ENCODE measurements around the gene BICDL1.

Gene BICDL1

GRCh38 chr12:120132054-120132836, 143.2 kb downstream of the BICDL1 start:
- DNase-seq = no peak

DNA sequence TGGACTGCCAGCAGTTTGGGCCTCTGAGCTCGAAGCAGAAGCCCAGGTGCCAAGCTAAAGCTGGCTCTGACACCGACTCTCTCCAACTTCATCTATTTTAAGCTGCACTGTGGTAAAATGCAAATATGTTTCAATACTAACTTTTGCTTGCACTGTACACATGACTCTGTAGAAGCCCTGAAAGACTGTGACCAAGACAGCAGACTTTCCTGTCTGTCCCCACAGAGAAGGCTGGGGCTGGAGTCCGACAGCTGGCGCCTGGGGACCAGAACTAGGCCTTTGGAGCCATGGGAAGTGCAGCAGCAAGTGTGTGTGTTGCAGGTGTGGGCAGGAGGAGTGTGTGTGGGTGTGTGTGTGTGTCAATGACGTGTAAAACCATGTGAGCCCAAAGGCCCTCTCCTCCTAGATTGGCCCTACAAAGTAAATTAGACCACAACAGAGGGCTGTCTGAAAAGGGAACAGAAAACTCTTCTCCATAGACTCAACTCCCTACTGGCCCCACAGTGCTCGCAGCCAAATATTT, 143.9 kb downstream of the BICDL1 start:
- DNase-seq = no peak

- no peak for DNase-seq
Observed at GRCh38 chr12:120134307-120134980, 145.4 kb downstream of the BICDL1 start.

DNA sequence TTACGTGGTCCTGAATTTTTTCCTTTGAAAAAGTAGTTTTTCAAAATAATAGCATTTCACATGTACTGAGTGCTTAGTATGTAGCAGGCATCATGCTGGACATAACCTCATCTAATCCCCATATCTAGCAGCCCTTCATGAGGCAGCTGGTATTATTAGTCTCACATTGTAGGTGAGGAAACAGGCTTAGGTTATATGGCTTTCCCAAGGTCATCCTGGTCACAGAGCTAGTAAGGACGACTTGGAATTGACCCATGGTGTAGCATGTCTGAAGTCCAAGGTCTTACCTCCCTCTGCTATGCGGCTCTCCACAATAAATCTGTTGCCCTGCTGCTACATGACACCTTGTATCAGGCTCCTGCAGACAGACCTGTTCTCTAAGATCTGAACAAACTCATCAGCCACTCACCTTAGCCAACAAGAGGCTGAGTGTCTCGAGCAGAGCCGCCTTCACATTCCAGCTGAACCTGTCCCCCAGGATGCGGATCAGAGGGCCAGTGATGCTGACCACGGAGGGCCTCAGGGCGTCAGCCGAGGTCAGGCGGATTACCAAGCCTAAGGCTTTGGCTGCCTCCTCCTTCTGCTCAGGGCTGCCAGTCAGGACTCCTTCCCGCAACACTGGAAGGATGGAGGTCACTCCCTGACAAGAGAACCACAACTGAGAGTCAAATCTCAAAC, 147.2 kb downstream of the BICDL1 start:
- no peak for DNase-seq

- DNase-seq = no peak
Observed at GRCh38 chr12:120137833-120138232, 148.8 kb downstream of the BICDL1 start.

GRCh38 chr12:120138366-120138765, 149.3 kb downstream of the BICDL1 start:
- no peak for DNase-seq

DNA sequence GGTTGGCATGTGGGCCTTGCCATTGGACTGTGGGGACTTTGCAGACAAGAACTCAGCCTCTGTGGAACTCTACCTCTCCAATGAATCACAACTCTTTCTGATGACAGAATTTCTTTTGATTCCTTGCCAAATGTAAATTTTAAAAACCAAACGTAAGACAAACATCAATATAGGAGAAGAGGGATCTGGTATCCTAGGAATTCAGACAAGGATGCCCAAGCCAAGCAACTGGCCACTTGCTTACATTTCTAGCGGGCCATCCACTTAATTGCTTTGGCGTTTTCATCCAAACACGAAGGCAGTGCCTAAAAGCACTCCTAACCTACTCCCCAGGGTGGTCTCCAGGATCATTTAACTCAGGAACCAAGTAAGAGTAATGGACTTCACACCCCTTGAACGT, 150.9 kb downstream of the BICDL1 start:
- DNase-seq = no peak

GRCh38 chr12:120140603-120141002, 151.6 kb downstream of the BICDL1 start:
- DNase-seq = no peak

DNA sequence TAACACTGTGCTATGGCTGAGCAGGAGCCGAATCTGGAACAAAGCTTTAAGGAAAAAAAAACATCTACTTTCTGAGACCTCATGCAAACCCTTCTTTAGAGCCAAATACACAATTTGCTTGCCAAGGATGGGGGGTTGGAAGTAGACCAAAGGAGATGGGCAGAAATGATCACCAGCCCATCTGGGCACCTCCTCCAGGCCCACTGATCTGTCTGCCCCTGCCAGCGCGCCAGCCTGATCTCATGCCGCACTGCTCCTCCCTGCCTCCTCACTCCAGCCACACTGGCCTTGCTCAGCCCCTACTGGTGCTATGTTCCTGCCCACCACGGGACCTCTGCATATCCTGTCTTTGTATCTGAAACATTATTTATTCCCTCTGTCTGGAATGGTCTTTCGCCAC, 152.3 kb downstream of the BICDL1 start:
- DNase-seq = no peak

DNA sequence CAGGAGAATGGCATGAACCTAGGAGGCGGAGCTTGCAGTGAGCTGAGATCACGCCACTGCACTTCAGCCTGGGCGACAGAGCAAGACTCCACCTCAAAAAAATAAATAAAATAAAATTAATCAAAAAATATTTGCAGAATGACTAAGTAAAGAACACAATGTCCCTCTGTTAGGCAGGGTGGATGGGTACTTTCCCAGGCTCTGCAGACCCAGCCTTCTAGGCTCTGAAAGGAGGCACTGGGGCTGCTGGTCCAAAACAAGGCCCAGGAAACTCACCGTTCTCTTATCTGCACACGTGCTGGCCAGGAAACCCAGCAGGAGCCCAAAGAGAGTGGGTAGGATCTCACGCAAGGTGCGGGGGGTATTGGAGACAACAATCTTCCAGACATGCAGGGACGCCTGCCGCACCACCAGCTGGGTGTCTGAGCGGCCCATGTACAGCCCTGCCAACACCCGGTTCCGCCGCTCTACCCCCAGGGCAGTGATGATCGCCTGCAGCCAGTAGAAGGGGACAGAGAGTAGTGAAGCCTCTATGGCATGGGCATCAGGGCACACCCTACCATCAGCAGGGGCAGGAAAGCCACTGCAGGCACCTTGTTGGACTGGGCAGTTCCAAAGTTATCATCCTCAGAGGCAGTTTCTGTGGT, 153.3 kb downstream of the BICDL1 start:
- DNase-seq = no peak

Measured in eye (tissue), 1 donor.